ENCODE results near the gene PRDM16.

Gene PRDM16

DNA sequence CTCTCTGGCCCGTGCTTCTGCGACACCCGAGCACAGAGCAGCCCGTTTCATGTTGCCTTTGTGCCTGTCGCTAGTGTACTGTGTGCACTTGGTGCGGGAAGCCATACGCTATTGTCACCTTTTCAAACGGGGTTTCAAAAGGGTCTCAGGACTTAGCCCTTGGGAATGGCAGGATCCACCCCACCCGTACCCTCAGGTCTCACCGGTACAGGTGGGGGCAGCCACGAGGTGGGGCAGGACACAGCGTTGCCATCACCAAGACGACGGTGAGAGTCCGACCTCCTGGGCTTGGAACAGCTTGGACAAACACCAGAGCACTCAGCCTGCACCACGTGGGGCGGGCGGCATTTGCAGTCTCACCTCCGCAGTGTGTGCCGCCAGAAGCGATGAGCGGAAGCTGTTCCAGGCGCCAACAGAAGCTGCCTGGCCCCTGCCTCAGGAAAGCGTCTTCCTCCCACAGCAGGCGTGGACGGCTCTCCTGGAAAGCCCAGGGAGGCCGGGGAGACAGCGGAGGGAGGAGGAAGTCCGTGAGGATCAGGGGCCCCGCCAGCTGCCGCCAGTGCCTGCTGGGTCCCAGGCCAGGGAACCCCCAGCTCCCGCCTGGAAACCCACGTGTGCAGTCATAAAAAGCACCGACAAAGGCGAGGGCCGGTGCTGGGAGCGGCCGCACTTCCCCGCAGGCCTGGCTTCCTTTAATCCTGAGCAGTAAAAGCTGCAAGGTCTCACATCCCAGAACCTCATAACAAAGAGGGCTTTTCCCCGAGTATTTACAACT is 254.2 kb downstream of the PRDM16 start:
- no peak for DNase-seq (ENCODE audit: low spot score)

DNA sequence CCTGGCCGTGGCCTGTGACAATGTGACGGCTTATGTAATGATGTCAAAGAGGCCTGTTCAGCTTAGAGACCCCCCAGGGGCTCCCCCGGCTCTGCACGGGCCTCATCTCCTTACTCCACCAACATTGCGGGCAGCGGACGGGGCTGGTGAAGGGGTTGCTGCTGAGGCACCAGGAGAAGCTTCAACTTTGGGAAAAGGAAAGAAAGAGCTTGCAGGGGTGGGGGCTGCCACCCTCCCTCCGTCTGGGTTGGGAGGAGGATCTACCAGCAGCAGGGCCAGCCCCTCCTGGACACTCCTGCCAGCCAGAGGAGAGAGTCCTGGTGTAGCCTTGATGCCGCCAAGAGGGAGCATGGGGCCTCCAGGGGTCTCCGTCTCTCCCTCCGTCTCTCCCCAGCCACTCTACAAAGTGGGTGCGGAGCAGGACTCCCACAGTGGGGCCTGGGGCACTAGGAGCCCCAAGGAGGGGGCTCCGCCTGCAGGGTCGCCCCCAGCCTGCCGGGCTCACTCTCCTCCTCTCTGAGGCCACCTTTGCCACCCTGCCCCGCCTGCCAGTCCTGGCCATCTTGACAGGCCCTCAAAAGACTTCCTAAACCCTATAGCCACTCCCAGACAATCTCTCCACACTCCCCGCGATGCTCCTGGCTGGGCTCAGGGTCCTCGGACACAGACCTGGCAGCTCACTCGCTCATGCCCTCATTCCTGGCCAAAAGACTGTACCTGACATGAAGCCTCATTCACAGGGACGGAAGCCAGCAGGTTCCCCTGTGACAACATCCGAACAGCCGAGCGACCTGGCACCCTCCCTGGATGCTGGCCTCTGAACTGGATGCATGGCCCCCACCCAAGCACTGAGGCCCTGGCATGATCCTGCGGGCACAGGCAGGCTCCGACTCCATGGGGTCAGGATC is 255.0 kb downstream of the PRDM16 start:
- DNase-seq (ENCODE audit: low spot score), result no peak

DNA sequence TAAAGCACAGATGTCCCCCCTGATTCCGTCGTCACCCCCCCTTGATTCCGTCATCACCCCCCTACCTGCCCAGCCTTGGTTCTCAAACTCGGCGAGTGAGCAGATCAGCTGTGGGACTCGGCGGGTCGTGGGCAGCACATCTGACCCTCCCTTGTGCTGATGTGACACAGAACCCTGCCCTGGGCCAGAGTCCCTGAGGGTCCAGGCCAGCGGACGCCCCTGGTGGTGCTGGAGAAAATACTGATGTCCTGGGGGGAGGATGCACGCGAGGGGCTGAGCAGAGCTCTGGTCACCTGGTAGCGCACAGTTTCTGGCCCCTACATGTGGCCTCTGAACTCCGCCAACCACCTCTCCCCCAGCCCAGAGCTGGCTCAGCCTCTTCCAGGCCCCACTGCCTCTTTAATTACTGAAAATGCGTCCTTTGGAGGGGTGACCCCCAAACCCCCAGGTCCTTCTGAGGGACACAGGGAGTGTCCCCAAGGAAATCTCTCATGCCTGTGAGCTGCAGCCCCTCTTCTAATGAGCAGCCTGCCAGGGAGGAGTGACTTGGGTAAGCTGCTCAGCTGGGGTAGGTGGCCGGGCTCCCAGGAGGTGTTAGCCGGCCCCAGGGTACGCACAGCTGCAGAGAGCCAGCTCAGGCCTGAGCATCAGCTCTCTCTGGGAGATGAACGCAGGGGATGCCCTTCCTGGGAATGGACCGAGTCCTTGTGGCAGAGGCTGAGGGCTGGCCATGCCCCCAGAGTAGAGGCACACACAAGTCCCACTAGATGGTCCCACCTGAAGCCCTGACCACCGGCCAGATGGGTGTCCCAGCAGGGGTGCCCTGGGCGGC is 255.9 kb downstream of the PRDM16 start:
- no peak for DNase-seq (ENCODE audit: low spot score)

DNA sequence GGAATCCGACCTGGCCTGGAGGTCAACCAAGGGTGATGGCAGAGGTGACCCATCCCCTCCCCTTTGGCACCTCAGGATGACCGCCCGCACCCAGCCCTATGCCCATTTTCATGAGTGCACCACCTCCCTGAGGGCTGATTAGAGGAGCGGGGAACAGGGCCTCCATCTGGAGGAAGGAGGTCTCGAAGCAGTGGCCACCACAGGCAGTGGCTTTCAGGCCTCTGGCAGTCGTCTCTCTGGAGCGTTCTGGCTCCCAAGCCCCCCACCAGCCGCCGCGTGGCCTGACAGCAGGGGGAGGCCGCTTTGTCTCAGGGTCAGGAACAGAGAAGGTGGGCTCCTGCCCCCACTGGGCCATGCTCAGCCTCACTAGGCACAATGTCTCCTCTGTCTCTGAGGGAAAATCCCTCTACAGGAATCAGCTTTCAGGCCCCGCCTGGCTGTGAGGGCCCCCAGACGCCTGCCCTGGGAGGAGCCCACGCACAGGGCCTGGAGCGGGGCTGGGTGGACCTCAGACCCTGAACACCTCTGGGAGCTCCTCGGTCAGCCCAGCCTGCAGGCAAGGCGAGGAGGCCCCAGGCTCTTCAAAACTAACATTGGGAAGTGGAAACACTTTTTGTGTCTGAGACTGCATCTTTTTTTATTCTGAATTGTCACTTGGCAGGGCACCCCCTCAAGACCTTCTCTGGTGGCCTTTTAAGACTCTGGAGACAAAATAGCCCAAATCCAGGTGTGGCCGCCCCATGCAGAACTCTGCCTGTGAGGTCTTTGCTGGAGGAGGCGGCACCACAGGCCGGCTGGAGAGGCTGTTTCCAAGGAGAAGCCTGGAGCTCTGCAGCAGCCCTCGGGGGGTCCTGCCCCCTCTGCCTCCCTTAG is 257.7 kb downstream of the PRDM16 start:
- DNase-seq (ENCODE audit: low spot score), result no peak

DNA sequence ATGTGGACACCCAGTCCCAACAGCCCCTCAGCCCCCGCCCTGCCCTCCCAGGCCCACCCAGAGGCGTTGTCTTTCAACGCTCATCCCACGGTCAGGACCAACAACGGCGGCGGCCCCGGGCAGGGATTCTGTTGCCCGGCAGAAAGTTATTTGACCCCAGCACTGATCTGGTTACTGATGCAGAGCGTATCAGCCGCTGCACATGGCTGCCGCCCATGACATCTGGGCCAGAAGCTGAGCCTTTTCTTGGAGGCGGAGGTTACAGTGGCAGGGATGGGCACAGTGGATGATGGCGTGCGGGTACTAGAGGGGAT is 258.3 kb downstream of the PRDM16 start:
- DNase-seq (ENCODE audit: low spot score), result no peak

DNA sequence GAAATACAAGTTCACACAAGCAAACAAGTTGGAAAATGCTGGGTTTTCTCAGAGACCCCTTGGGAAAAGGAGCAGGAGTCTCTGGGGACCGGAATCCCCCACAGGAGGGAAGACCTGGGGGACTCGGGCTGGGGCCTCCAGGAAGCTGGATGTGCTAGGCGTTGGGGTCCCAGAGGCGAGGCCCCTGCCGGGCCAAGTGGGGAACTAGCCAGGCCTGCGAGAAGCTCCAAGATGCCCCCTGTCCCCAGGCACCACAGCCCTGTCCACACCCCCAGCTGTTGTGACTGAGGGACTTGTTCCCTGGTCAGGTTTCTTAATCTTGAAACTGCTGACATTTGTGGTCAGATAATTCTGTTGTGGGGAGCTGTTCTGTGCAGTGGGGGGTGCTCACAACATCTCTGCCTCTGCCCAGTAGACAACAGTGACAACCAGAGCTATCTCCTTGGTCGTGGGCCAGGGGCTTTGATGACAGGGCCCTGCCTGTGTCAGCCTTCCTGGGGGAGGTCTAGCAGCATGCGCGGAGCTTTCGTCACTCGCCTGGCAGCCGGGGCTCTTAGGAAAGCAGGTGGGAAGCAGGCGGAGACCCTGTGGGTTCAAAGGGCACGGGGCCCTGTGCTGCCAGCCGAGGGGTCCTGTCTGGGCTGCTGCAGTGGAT is 259.1 kb downstream of the PRDM16 start:
- DNase-seq (ENCODE audit: low spot score), result no peak

DNA sequence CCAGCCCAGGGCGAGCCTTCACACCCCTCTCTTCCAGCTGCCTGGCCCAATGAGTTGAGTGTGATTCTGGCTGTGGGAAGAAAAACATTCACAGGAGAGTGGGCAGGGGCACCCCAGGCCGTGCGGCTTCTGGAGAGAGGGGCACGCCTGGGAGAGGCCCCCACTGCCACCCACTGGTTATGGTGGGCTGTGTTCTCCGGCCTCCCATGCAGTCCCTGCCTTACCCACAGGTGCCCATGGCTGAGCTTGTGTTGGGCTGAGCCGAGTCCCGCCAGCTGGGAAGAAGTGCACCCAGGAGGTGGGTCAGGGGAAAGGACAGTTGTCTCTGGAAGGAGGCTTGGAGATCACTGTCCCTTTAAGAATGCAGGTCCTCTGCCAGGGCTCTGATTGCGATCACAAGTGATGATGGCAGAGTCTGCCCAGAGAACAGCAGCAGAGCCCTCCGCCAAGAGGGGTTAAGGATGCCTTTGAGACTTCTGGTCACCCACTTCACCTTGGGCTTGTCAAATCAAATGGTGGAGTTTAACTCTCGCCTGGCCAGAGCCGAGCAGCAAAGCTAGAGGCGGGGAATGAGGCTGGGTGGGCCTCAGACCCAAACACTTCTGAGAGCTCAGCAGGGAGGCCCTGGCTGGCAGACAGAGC is 260.8 kb downstream of the PRDM16 start:
- no peak for DNase-seq (ENCODE audit: low spot score)

DNA sequence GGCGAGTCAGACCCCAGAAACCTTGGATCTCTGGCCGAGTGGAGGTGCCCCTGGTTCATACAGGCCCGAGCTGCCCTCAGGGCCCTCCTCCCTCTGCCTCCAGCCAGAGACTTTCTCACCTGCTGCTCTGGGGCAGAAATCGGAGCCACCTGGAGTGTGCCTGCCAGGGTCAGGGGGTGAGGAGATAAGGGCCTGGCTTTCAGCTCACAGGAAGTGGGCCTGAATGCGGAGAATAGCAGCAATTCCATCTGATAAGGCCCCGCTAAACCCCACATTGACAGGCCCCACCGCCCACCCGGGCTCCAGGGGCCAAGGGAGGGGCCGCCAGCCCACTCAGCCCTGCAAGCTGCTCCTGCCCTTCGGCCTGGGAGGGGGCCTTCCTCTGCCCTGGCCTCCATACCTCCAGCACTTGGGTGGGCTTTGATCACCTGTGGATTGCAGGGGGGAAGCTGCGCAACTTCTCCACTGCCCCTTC is 261.8 kb downstream of the PRDM16 start:
- DNase-seq (ENCODE audit: low spot score), result no peak

DNA sequence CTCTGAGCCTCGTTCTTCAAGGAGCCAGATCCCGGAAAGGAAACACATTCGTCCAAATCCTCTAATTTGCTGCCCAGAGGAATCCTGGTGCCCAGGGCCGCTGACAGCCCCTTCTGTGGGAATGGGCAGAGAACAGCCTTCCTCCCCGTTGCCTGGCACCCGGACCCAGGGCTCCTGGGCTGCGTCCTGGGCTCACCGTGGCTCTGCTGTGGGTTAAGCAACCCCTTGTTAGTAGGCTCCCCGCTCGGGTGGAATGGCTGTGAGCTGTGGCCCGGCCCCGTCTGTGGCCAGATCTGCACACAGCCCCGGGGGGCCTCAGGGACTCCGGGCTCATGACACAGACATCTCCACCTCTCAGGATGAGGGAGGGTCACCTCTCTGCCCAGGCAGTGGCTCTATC is 262.6 kb downstream of the PRDM16 start:
- no peak for DNase-seq (ENCODE audit: low spot score)

DNA sequence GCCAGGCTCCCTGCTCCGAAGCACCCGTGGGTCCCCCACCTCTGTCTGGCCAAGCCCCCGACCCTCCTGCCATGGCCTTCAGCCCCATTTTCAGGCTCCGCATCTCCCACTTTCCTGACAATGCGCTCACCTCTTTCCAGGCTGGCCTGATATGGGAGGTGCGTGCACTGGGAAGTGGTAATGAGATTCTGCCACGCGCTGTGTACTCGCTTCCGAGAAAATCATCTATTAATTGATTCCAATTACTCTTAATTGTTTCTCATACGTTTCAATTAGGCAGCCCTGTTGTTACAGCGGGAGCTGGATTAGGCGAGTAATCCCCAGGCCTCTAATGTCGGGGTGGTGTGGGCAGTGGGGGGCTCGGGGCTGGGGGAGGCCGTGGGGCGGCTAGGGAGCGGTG is 263.0 kb downstream of the PRDM16 start:
- no peak for DNase-seq (ENCODE audit: low spot score)

DNA sequence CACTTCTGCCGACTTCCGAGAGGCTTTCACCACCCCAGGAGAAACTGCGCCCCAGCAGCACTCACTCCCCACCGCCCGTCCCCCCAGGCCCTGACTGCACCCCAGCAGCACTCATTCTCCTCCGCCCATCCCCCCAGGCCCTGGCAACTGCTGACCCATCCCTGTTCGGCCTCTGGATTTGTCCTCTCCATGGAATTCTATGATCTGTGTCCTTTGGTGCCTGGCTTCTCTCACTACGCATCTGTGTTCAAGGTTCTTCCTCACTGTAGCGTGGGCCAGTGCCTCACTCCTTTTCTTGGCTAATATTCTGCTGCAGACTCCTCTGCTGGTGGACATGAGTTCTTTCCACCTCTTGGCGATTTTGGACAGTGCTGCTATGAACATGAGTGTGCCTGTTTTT is 263.7 kb downstream of the PRDM16 start:
- DNase-seq (ENCODE audit: low spot score), result no peak

DNA sequence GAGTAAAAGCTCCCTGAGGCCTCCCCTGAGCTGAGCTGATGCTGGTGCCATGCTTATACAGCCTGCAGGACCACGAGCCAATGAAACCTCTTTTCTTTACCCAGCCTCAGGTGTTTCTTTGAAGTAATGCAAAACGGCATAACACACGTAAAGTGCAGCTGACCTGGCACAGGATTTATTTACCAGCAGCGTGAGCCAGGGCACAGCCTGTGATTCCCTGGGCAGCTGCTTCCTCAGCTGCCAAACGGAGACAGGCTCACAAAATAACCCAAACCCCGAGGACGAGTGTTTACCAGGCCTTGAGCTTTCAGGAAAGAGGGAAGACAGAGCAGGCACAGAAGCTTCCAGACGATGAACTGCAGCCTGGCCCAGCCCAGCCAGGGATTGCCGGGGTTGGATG is 264.9 kb downstream of the PRDM16 start:
- no peak for DNase-seq (ENCODE audit: low spot score)

DNA sequence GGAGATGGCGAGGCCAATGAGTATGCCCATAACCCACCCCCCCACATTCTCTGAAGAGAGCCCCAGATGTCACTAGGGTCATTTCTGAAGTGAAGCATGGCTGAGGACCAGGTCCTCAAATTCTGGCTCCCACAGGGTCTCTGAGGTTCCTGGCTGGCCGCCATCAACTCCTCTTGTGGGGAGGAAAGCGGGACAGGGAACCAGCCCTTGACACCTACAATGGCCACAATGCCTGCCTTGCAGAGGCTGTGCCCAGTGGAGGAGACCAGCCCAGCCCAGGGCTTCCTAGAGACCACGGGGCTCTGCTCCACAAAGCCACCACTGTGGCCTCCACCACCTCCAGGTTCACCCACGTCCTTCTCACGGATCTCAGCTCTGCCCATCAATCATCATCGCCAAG is 265.4 kb downstream of the PRDM16 start:
- no peak for DNase-seq (ENCODE audit: low spot score)

DNA sequence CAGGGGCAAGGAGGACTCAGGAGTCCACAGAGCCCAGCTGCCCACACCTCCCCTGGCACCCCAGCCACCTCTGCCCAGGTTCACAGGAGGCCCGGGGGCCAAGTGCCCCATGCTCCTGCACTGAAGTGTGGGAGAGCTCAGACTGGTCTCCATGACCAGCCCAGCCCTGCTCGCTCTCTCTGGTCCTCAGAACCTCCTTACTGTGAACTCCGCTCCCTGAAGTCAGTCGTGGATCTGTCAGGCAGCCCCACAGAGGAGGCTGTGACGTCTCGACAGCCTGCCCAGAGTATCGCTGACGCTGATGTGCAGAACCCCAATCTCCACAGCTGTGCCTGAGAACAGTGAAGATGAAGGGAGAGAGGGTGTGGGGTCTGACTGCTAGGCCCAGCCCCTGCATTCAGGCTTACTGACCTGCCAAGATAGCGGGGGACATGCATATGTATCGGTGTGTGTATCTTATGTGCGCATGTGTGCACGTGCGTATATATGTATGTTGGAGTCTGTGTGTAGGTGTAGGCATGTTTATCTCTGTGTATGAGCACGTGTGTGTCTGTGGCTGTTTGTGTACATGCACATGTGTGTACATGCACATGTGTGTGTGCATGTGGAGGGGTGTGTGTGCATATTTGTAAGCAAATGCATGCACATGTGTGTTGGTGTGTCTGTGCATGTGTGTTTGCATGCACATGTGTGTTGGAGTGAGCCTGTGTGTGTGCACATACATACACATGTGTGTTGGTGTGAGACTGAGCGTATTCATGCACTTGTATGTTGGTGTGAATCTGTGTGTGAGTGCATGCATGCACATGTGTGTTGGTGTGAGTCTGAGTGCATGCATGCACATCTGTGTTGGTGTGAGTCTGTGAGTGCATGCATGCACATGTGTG is 267.0 kb downstream of the PRDM16 start:
- DNase-seq (ENCODE audit: low spot score), result no peak

DNA sequence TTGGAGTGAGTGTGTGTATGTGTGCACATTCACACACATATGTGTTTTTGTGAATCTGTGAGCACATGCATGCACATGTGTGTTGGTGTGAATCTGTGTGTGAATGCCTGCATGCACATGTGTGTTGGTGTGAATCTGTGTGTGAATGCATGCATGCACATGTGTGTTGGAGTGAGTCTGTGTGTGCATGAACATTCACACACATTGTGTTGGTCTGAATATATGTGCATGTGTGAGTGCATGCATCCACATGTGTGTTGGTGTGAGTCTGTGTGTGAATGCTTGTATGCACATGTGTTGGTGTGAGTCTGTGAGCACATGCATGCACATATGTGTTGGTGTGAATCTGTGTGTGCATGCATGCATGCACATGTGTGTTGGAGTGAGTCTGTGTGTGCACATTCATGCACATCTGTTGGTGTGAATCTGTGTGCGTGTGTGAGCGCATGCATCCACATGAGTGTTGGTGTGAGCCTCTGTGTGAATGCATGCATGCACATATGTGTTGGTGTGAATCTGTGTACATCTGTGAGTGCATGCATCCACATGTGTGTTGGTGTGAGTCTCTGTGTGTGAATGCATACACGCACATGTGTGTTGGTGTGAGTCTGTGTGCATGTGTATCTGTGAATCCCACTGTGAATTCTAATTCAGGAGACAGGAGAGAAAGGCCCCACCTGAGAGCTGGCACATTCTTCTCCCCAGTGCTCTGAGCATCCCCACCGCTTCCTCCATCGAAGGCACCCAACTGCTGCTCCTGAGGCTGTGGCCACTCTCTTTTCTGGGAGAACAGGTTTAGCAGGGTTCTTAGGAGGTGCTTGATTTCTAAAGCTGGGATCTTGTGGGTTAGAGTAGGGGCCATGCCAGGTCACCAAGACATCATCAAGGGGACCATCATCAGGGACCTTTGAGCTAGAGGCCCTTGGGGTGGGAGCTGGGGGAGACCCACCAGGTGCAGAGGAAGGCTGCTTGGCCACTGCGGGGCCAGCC is 267.9 kb downstream of the PRDM16 start:
- no peak for DNase-seq (ENCODE audit: low spot score)

DNA sequence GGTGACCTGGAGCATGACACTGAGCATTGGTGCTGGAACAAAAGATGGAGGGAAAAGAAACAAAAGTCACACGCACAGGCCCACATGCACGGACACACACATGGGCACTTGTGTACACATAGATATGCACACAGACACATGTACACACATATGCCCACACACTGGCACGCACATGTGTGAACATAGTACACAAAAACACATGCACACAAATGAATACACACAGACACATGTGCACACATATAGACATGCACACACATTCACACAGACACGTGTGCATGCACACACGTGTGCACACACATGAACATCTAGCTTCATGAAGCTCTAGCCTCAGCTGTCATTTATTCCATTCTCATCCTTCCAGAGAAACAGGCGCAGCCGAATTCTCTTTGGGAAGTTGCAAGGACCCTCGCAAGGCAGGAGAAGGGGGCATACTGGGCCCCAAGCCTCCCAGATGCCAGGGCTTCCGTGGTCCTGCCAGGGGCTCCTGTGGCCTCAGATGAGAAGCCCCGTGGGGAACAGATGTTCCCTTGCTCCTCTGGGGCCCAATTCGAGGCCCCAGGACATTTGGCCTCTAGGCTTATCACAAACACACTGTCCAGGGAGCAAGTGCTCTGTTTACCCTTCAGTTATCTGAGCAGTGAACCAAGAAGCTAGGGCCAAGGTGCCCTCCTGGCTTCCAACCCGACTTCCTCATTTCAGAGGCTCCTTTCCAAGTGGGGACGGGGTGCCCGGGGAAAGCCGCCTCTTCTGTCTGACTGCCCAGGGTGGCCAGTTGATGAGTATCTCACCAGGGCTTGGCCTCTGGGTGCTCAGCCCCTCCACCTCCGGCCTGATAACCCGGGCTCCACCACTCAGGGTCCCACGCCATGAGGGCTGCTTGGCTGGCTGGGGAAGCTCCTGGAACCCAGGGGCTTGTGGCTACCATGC is 269.1 kb downstream of the PRDM16 start:
- DNase-seq (ENCODE audit: low spot score), result no peak

DNA sequence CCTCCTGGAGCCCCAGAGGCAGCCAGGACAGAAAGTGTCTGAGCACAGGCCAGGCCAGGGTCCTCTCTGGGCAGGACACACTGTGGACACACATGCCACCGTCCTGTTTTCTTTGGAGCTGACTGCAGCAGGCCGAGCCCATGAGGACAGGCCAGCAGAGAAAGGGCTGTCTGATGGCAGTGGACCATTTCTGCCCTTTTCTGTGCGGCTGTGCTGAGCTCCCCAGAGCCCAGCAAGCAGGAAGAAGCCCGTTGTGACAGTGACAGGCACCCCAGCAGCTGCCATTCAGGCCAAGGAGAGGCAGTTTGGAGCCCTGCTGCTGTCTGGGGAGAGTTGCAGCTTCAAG is 269.7 kb downstream of the PRDM16 start:
- no peak for DNase-seq (ENCODE audit: low spot score)
